H1 (cell line): ENCODE results near the gene CIBAR2. TPM values are rescaled to one million over a fixed set of nuclear protein-coding genes. Genes with fewer than 3 reads are reported as not detected.

Source experiments
- CTCF ChIA-PET: fragments of 300-600 bp; sonication (Branson Sonifier 250); formaldehyde crosslinking; loops from one replicate; lab custom pipeline; 2021; ENCODE audit not compliant: partially characterized antibody; lab: Charles Lee
- POLR2A ChIA-PET: fragments of 300-600 bp; sonication (Branson Sonifier 250); formaldehyde crosslinking; loops from one replicate; lab custom pipeline; 2021; ENCODE audit warnings: inconsistent platforms; ENCODE audit not compliant: partially characterized antibody; lab: Charles Lee
- DNase-seq, 2 experiments: peaks; one replicate each; pipeline versions ENCODE4 v3.0.0 to v3.0.0-alpha.2; 2010 to 2022; ENCODE audit warnings: low spot score in 2 of 2, low read depth in 1 of 2, mixed read lengths in 1 of 2
- FAIRE-seq: peaks from 2 replicates; lab custom pipeline; 2011; peaks lifted over from hg19 to GRCh38; lab: Jason Lieb, UNC
- H2AFZ ChIP-seq: 2 replicates; pipeline ENCODE4 v1.8.1; 2012; ENCODE audit warnings: low read length, inconsistent platforms
- H2AK5ac ChIP-seq: 2 replicates; pipeline ENCODE4 v1.6.1; 2013; ENCODE audit warnings: low read depth, low read length
- H2BK120ac ChIP-seq: replicated peaks from 2 replicates; pipeline ENCODE3; 2013; ENCODE audit warnings: low read depth, low read length, inconsistent platforms
- H2BK12ac ChIP-seq: 2 replicates; pipeline ENCODE4 v1.6.1; 2013; ENCODE audit warnings: low read depth, low read length
- H2BK15ac ChIP-seq: 2 replicates; pipeline ENCODE4 v1.6.1; 2013; ENCODE audit warnings: low read length
- H2BK20ac ChIP-seq: 2 replicates; pipeline ENCODE4 v1.6.1; 2013; ENCODE audit warnings: low read length
- H2BK5ac ChIP-seq: 2 replicates; pipeline ENCODE4 v1.6.1; 2013; ENCODE audit warnings: low read depth, low read length
- H3K14ac ChIP-seq: 2 replicates; pipeline ENCODE4 v1.6.1; 2013; ENCODE audit warnings: inconsistent platforms; ENCODE audit not compliant: insufficient read length
- H3K18ac ChIP-seq: 2 replicates; pipeline ENCODE4 v1.6.1; 2013; ENCODE audit warnings: low read length; ENCODE audit errors: extremely low read depth
- H3K23ac ChIP-seq: 2 replicates; pipeline ENCODE4 v1.6.1; 2013; ENCODE audit warnings: inconsistent platforms; ENCODE audit not compliant: insufficient read length
- H3K23me2 ChIP-seq: 2 replicates; pipeline ENCODE4 v1.6.1; 2013; ENCODE audit warnings: low read depth, low read length
- H3K27ac ChIP-seq: 2 replicates; pipeline ENCODE4 v1.6.1; 2011; ENCODE audit warnings: low read depth, low read length, inconsistent platforms
- H3K27me3 ChIP-seq, 4 experiments: replicated peaks in 1 of 4; 1 replicate in 1 of 4; 2 replicates in 3 of 4; pipeline versions ENCODE4 v1.6.1 to v1.8.1; 2011 to 2013; ENCODE audit warnings: low read length in 3 of 4, mild to moderate bottlenecking in 3 of 4, inconsistent platforms in 2 of 4, mixed read lengths in 2 of 4, moderate library complexity in 1 of 4; ENCODE audit not compliant: control insufficient read depth in 3 of 4, insufficient read depth in 3 of 4; ENCODE audit errors: extremely low read depth in 1 of 4
- H3K36me3 ChIP-seq, 4 experiments: 2 replicates each; pipeline versions ENCODE4 v1.6.1 to v1.8.1; 2011 to 2013; ENCODE audit warnings: mild to moderate bottlenecking in 4 of 4, low read length in 3 of 4, moderate library complexity in 2 of 4, control low read depth in 1 of 4, inconsistent platforms in 1 of 4; ENCODE audit not compliant: insufficient read depth in 4 of 4, control insufficient read depth in 2 of 4
- H3K4ac ChIP-seq: replicated peaks from 2 replicates; pipeline ENCODE3; 2013; ENCODE audit warnings: low read length, low read depth, mixed read lengths, inconsistent platforms; ENCODE audit not compliant: insufficient read length
- H3K4me1 ChIP-seq, 4 experiments: replicated peaks in 1 of 4; 1 replicate in 1 of 4; 2 replicates in 3 of 4; pipeline versions ENCODE4 v1.6.1 to v1.8.1; 2011 to 2013; ENCODE audit warnings: low read length in 3 of 4, inconsistent platforms in 2 of 4, mixed read lengths in 1 of 4; ENCODE audit not compliant: insufficient read depth in 4 of 4, control insufficient read depth in 3 of 4
- H3K4me2 ChIP-seq, 2 experiments: 2 replicates each; pipeline versions ENCODE4 v1.6.1 to v1.8.1; 2011 to 2013; ENCODE audit warnings: low read depth in 2 of 2, low read length in 2 of 2, control low read depth in 1 of 2, inconsistent platforms in 1 of 2, mild to moderate bottlenecking in 1 of 2; ENCODE audit not compliant: insufficient read depth in 1 of 2
- H3K4me3 ChIP-seq, 4 experiments: fragments of 200-600, 300-600 bp in 1 of 4; sonication (generic), shearing (Covaris generic), sonication (Bioruptor Twin) in 1 of 4; 2 replicates each; pipeline versions ENCODE4 v1.5.1 to v1.8.1; 2011 to 2016; ENCODE audit warnings: low read length in 4 of 4, low read depth in 3 of 4, control low read depth in 2 of 4, inconsistent platforms in 2 of 4, mild to moderate bottlenecking in 2 of 4, mixed read lengths in 1 of 4, moderate library complexity in 1 of 4; ENCODE audit not compliant: insufficient read depth in 2 of 4; ENCODE audit errors: extremely low read depth in 1 of 4
- H3K56ac ChIP-seq: replicated peaks from 2 replicates; pipeline ENCODE3; 2013; ENCODE audit warnings: low read depth, mild to moderate bottlenecking, mixed read lengths, low read length, inconsistent platforms; ENCODE audit not compliant: insufficient read length
- H3K79me1 ChIP-seq: 2 replicates; pipeline ENCODE4 v1.6.1; 2013; ENCODE audit warnings: low read depth, low read length, control low read depth
- H3K79me2 ChIP-seq, 2 experiments: 2 replicates each; pipeline versions ENCODE4 v1.6.1 to v1.8.1; 2012 to 2013; ENCODE audit warnings: low read length in 2 of 2, mild to moderate bottlenecking in 2 of 2, inconsistent platforms in 1 of 2; ENCODE audit not compliant: insufficient read depth in 2 of 2, control insufficient read depth in 1 of 2
- H3K9ac ChIP-seq, 4 experiments: replicated peaks in 1 of 4; 1 replicate in 1 of 4; 2 replicates in 3 of 4; pipeline versions ENCODE4 v1.6.1 to v1.8.1; 2011 to 2013; ENCODE audit warnings: low read depth in 3 of 4, low read length in 3 of 4, control low read depth in 2 of 4, mild to moderate bottlenecking in 2 of 4, moderate library complexity in 2 of 4, inconsistent platforms in 1 of 4; ENCODE audit errors: extremely low read depth in 1 of 4
- H3K9me3 ChIP-seq, 2 experiments: 2 replicates each; pipeline versions ENCODE4 v1.6.1 to v1.8.1; 2012 to 2013; ENCODE audit warnings: mild to moderate bottlenecking in 2 of 2, moderate library complexity in 2 of 2, control low read depth in 1 of 2, inconsistent platforms in 1 of 2, low read depth in 1 of 2, low read length in 1 of 2, mixed read lengths in 1 of 2; ENCODE audit not compliant: insufficient read depth in 2 of 2
- H4K20me1 ChIP-seq, 2 experiments: replicated peaks in 1 of 2; 2 replicates each; pipeline versions ENCODE3 to v1.8.1; 2011 to 2013; ENCODE audit warnings: inconsistent platforms in 2 of 2, low read length in 2 of 2, mild to moderate bottlenecking in 1 of 2; ENCODE audit not compliant: insufficient read depth in 2 of 2, control insufficient read depth in 1 of 2
- H4K5ac ChIP-seq: 2 replicates; pipeline ENCODE4 v1.6.1; 2013; ENCODE audit warnings: low read length, low read depth, mixed read lengths, inconsistent platforms; ENCODE audit not compliant: insufficient read length
- H4K8ac ChIP-seq: 2 replicates; pipeline ENCODE4 v1.8.0; 2013; ENCODE audit warnings: mild to moderate bottlenecking, moderate library complexity, low read length, inconsistent platforms; ENCODE audit not compliant: insufficient read depth; ENCODE audit errors: extremely low read depth
- H4K91ac ChIP-seq: replicated peaks from 2 replicates; pipeline ENCODE3; 2013; ENCODE audit warnings: low read length, mixed read lengths, inconsistent platforms; ENCODE audit not compliant: insufficient read length
- CHD2 ChIP-seq: IDR thresholded peaks from 2 replicates; pipeline ENCODE4 v1.6.1; 2012; ENCODE audit warnings: low read length, improper control_type of control experiment
- EP300 ChIP-seq, 2 experiments: IDR thresholded peaks; 1 replicate in 1 of 2; 2 replicates in 1 of 2; pipeline ENCODE4 v1.6.1; 2011 to 2012; ENCODE audit warnings: low read depth in 2 of 2, low read length in 2 of 2, mild to moderate bottlenecking in 2 of 2, borderline replicate concordance in 1 of 2, inconsistent platforms in 1 of 2, moderate library complexity in 1 of 2
- FOSL1 ChIP-seq: IDR thresholded peaks from 2 replicates; pipeline ENCODE4 v1.6.1; 2011; ENCODE audit warnings: mild to moderate bottlenecking, low read depth, low read length, moderate library complexity; ENCODE audit not compliant: insufficient read depth
- KDM1A ChIP-seq: fragments of 200-600, 300-600 bp; sonication (generic); IDR thresholded peaks from 2 replicates; pipeline ENCODE4 v1.7.1; 2016; ENCODE audit warnings: mild to moderate bottlenecking, low read length, borderline replicate concordance
- KDM5A ChIP-seq: fragments of 200-600 bp; IDR thresholded peaks from 2 replicates; pipeline ENCODE4 v1.7.1; 2012; ENCODE audit warnings: mild to moderate bottlenecking, low read length, inconsistent platforms, mixed read lengths
- NRF1 ChIP-seq: IDR thresholded peaks from 2 replicates; pipeline ENCODE4 v1.6.1; 2011; ENCODE audit warnings: mild to moderate bottlenecking, low read depth, low read length, improper control_type of control experiment
- POLR2AphosphoS5 ChIP-seq: IDR thresholded peaks from 2 replicates; pipeline ENCODE4 v1.6.1; 2011; ENCODE audit warnings: low read depth, low read length
- SAP30 ChIP-seq: fragments of 300-600 bp; sonication (generic); IDR thresholded peaks from 2 replicates; pipeline ENCODE4 v1.7.1; 2012; ENCODE audit warnings: low read length, moderate library complexity, mild to moderate bottlenecking, inconsistent platforms; ENCODE audit not compliant: insufficient read depth, insufficient replicate concordance
- SUZ12 ChIP-seq: fragments of 200-600 bp; sonication (generic); IDR thresholded peaks from 2 replicates; pipeline ENCODE4 v1.6.1; 2012; ENCODE audit warnings: mild to moderate bottlenecking, inconsistent platforms, low read length, moderate library complexity, mixed read lengths
- TAF7 ChIP-seq: optimal IDR thresholded peaks from 2 replicates; pipeline ENCODE3; 2011; ENCODE audit warnings: low read depth, mild to moderate bottlenecking, inconsistent platforms, low read length, moderate library complexity, borderline replicate concordance
- YY1 ChIP-seq: IDR thresholded peaks from 2 replicates; pipeline ENCODE4 v1.6.1; 2011; ENCODE audit warnings: low read depth, mild to moderate bottlenecking, low read length
- WGBS, 2 experiments: shearing (Covaris generic) in 1 of 2; methylation state at CpG; one replicate each; pipeline versions ENCODE4 v1.1.6 to v1.1.7; 2013 to 2015; ENCODE audit warnings: low lambda C conversion rate in 2 of 2, mixed read lengths in 2 of 2, inconsistent platforms in 1 of 2, low coverage in 1 of 2, missing lambda C conversion rate in 1 of 2; ENCODE audit not compliant: insufficient replicate concordance in 2 of 2, insufficient coverage in 1 of 2, insufficient read length in 1 of 2; ENCODE audit errors: extremely low coverage in 1 of 2, missing lambda C conversion rate in 1 of 2; 5-methylcytosine and 5-hydroxymethylcytosine counted together
- polyA plus RNA-seq, 7 experiments: library from polyadenylated mRNA; depleted of rRNA in 3 of 7; stranded (reverse) in 5 of 7; unstranded in 2 of 7; fragments of >200 nt in 5 of 7; fragments of 200-250 nt in 2 of 7; gene quantifications; 1 replicate in 5 of 7; 2 replicates in 1 of 7; 4 replicates in 1 of 7; pipeline versions ENCODE4 v1.2.1 to v1.2.3, GENCODE V29; 2011 to 2013; ENCODE audit warnings: missing spikeins in 2 of 7, mixed read lengths in 2 of 7
- total RNA-seq: library from RNA; stranded (reverse); fragmentation: NEBNext Ultra II Directional; extraction: Animal tissue kit (Norgen Biotek cat#: 25700); gene quantifications from 2 replicates; pipeline ENCODE4 v1.2.1, GENCODE V29; 2021
- TF ChIP-seq, protein P1 (sequence below): IDR thresholded peaks from 2 replicates; pipeline ENCODE4 v1.6.1; 2012; ENCODE audit warnings: inconsistent platforms

The CIBAR2 gene
- total and polyA plus RNA-seq, 2 of the 8 experiments (the other 6 are each of a cell fraction or from before 2014, with no cell fraction given): 0.18 TPM; not detected in 1

DNA sequence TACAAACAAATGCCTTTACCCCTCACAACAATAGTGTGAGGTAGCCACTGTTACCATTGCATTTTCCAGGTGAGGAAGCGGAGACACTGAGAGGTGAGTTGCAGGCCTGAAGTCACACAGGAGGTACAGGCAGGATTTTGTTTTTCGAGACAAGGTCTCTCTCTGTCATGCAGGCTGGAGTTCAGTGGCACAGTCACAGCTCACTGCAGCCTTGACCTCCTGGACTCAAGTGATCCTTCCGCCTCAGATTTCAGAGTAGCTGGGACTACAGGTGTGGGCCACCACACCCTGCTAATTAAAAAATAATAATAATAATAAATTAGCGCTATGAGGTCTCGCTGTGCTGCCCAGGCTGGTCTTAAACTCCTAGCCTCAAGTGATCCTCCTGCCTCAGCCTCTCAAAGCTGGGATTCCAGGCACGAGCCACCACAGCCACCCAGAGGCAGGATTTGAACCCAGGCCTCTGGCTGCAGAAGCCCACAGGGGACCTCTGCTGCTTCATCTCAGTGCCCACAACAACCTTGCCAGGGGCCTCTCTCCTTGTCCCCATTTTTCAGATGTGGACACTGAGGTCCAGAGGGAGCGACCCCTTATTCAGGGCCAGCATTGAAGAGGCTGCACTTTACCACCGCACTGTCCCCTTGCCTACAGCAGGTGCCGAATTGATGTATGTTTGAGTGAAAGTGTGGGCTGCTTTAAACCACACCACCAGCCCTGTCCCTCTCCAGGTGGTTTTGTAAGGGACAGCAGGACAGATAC lies 16.0 kb upstream of the CIBAR2 start:
- H2AFZ ChIP-seq: no peak overlapping the region
- no peak overlapping the region for H4K5ac ChIP-seq
- no peaks in the 10 kb centered on the region for H3K36me3 ChIP-seq
- no peak overlapping the region for H3K56ac ChIP-seq
- peaks cover 0 to 3% of the 10 kb centered on the region in 2 experiments; a peak in 2 of 4 replicates for H3K9me3 ChIP-seq
- no peak overlapping the region for H3K4me3 ChIP-seq
- DNase-seq (no peak), FAIRE-seq (no peak)
- H3K23ac ChIP-seq: no peak overlapping the region
- peak overlapping the region; percentile 92; the same call in 1 of the 2 replicates for H2BK15ac ChIP-seq
- no peak overlapping the region for H3K4ac ChIP-seq
- no peak overlapping the region for H4K8ac ChIP-seq
- H3K79me2 ChIP-seq: no peaks in the 10 kb centered on the region
- POLR2A ChIA-PET: no interaction called here
- no peaks in the 10 kb centered on the region for H3K79me1 ChIP-seq
- H2BK120ac ChIP-seq: no peak overlapping the region
- H2BK12ac ChIP-seq: peak overlapping the region; percentile 50; the same call in 1 of the 2 replicates
- H3K14ac ChIP-seq: no peak overlapping the region
- no peak overlapping the region for H3K9ac ChIP-seq
- no peak overlapping the region for H3K27ac ChIP-seq
- H3K23me2 ChIP-seq: no peaks in the 10 kb centered on the region
- no peak overlapping the region for H3K18ac ChIP-seq
- peak overlapping the region; percentile 62 for H4K91ac ChIP-seq
- WGBS, 2 experiments: 89% methylated on average over 9 of the region's 9 CpGs; no CpG with 5 or more reads in 1 of the 2 experiments
- peaks cover 4 to 29% (median 12%) of the 10 kb centered on the region in 4 experiments for H3K4me1 ChIP-seq
- peak overlapping the region; percentile 71; the same call in 1 of the 2 replicates for H2BK5ac ChIP-seq
- H2BK20ac ChIP-seq: no peak overlapping the region
- H3K4me2 ChIP-seq: no peak overlapping the region
- H4K20me1 ChIP-seq: no peaks in the 10 kb centered on the region
- no peaks in the 10 kb centered on the region; a peak in 1 of 7 replicates for H3K27me3 ChIP-seq
- H2AK5ac ChIP-seq: 0 out of 2 replicates have a peak overlapping the region, but pooled peaks have one; percentile 24
- CTCF ChIA-PET: interaction anchor here (0.7 to 5.6 kb wide), 7 partner anchors 9 to 381 kb away, joined by 3 to 31 read pairs (median 7); no protein-coding TSS in a partner anchor
- TF ChIP-seq NRF1: no peak
- no peak for TF ChIP-seq SAP30
- TF ChIP-seq KDM1A: no peak
- TF ChIP-seq POLR2AphosphoS5: no peak
- no peak for TF ChIP-seq SUZ12
- no peak for TF ChIP-seq TAF7
- no peak for TF ChIP-seq CHD2
- no peak for TF ChIP-seq EP300 (IDR thresholded peaks at IDR 0.05; ENCODE audit: borderline replicate concordance in 1 of 2, low read depth in 2 of 2, low read length in 2 of 2)
- TF ChIP-seq FOSL1: no peak
- TF ChIP-seq, protein P1, sequence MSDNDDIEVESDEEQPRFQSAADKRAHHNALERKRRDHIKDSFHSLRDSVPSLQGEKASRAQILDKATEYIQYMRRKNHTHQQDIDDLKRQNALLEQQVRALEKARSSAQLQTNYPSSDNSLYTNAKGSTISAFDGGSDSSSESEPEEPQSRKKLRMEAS: no peak
- no peak for TF ChIP-seq YY1
- no peak for TF ChIP-seq KDM5A
